Measurements from ENCODE around the gene ZMIZ1.
"Not testable (repeated sequence)": the region's sequence is repeated elsewhere in the genome, so short reads cannot be mapped to it uniquely, and the experiment has no call there.

Gene ZMIZ1

GRCh38 chr10:79026341-79026761 lies 42.4 kb upstream of the ZMIZ1 start:
- H3K27ac Mint-ChIP-seq (ENCODE audit: low read depth), result peak overlapping the region; percentile 44

GRCh38 chr10:79026806-79027146 lies 42.0 kb upstream of the ZMIZ1 start:
- Mint-ChIP-seq H3K27ac (ENCODE audit: low read depth) (peak overlapping the region; percentile 8), H3K36me3 (ENCODE audit: insufficient read depth) (peaks cover 15% of the 10 kb centered on the region), H3K4me1 (peaks cover 31% of the 10 kb centered on the region), H3K9me3 (no peaks in the 10 kb centered on the region), H3K27me3 (no peaks in the 10 kb centered on the region), H3K4me3 (peak overlapping the region; percentile 47)
- no peak for DNase-seq (ENCODE audit: low spot score in 2 of 2)
- ATAC-seq (replicated peaks; ENCODE audit: extremely low read depth, poor library complexity, severe bottlenecking), result no peak

More at GRCh38 chr10:79026341-79026761, 42.4 kb upstream of the ZMIZ1 start:
- no peaks in the 10 kb centered on the region for H3K9me3 Mint-ChIP-seq
- no peaks in the 10 kb centered on the region for H3K27me3 Mint-ChIP-seq
- peaks cover 31% of the 10 kb centered on the region for H3K4me1 Mint-ChIP-seq
- DNase-seq (ENCODE audit: low spot score in 2 of 2) (no peak), ATAC-seq (replicated peaks; ENCODE audit: extremely low read depth, poor library complexity, severe bottlenecking) (no peak)
- H3K4me3 Mint-ChIP-seq, result no peak overlapping the region
- H3K36me3 Mint-ChIP-seq (ENCODE audit: insufficient read depth), result peaks cover 15% of the 10 kb centered on the region

GRCh38 chr10:79027147-79028055 lies 41.4 kb upstream of the ZMIZ1 start:
- H3K4me3 Mint-ChIP-seq, result peak overlapping the region; percentile 47
- H3K4me1 Mint-ChIP-seq, result peaks cover 31% of the 10 kb centered on the region
- ATAC-seq (replicated peaks; ENCODE audit: extremely low read depth, poor library complexity, severe bottlenecking), result peak; percentile 64
- H3K27ac Mint-ChIP-seq (ENCODE audit: low read depth), result peak overlapping the region; percentile 8
- no peaks in the 10 kb centered on the region for H3K9me3 Mint-ChIP-seq
- DNase-seq (ENCODE audit: low spot score in 2 of 2), result peak; percentile 51 to 77
- H3K36me3 Mint-ChIP-seq (ENCODE audit: insufficient read depth), result peaks cover 15% of the 10 kb centered on the region
- peaks cover 3% of the 10 kb centered on the region for H3K27me3 Mint-ChIP-seq

- ATAC-seq (replicated peaks; ENCODE audit: extremely low read depth, poor library complexity, severe bottlenecking) (no peak), DNase-seq (ENCODE audit: low spot score in 2 of 2) (no peak)
- Mint-ChIP-seq H3K4me1 (peaks cover 31% of the 10 kb centered on the region), H3K4me3 (peak overlapping the region; percentile 47), H3K27ac (ENCODE audit: low read depth) (peak overlapping the region; percentile 8), H3K9me3 (no peaks in the 10 kb centered on the region), H3K27me3 (peaks cover 9% of the 10 kb centered on the region), H3K36me3 (ENCODE audit: insufficient read depth) (peaks cover 15% of the 10 kb centered on the region)
These were observed 40.7 kb upstream of the ZMIZ1 start for GRCh38 chr10:79028056-79028430.

GRCh38 chr10:79028451-79029010 lies 40.2 kb upstream of the ZMIZ1 start:
- Mint-ChIP-seq H3K27me3 (peaks cover 11% of the 10 kb centered on the region), H3K4me1 (peaks cover 31% of the 10 kb centered on the region), H3K4me3 (no peak overlapping the region), H3K9me3 (no peaks in the 10 kb centered on the region), H3K27ac (ENCODE audit: low read depth) (no peak overlapping the region), H3K36me3 (ENCODE audit: insufficient read depth) (peaks cover 15% of the 10 kb centered on the region)
- DNase-seq (ENCODE audit: low spot score in 2 of 2) (no peak), ATAC-seq (replicated peaks; ENCODE audit: extremely low read depth, poor library complexity, severe bottlenecking) (no peak)

- ATAC-seq (replicated peaks; ENCODE audit: extremely low read depth, poor library complexity, severe bottlenecking) (no peak), DNase-seq (ENCODE audit: low spot score in 2 of 2) (no peak)
- H3K36me3 Mint-ChIP-seq (ENCODE audit: insufficient read depth), result peaks cover 15% of the 10 kb centered on the region
- H3K4me3 Mint-ChIP-seq, result no peak overlapping the region
- peaks cover 23% of the 10 kb centered on the region for H3K27me3 Mint-ChIP-seq
- no peaks in the 10 kb centered on the region for H3K9me3 Mint-ChIP-seq
- peak overlapping the region; percentile 68 for H3K27ac Mint-ChIP-seq (ENCODE audit: low read depth)
- peaks cover 38% of the 10 kb centered on the region for H3K4me1 Mint-ChIP-seq
These were observed 39.0 kb upstream of the ZMIZ1 start for GRCh38 chr10:79029478-79030390.

- no peak for ATAC-seq (replicated peaks; ENCODE audit: extremely low read depth, poor library complexity, severe bottlenecking)
- peaks cover 32% of the 10 kb centered on the region for H3K27me3 Mint-ChIP-seq
- H3K27ac Mint-ChIP-seq (ENCODE audit: low read depth), result no peak overlapping the region
- peaks cover 39% of the 10 kb centered on the region for H3K4me1 Mint-ChIP-seq
- DNase-seq (ENCODE audit: low spot score in 2 of 2), result no peak
- no peak overlapping the region for H3K4me3 Mint-ChIP-seq
- H3K36me3 Mint-ChIP-seq (ENCODE audit: insufficient read depth), result peaks cover 11% of the 10 kb centered on the region
- H3K9me3 Mint-ChIP-seq, result no peaks in the 10 kb centered on the region
These were observed 38.1 kb upstream of the ZMIZ1 start for GRCh38 chr10:79030705-79031104.

GRCh38 chr10:79031723-79032122 lies 37.0 kb upstream of the ZMIZ1 start:
- Mint-ChIP-seq H3K4me3 (no peak overlapping the region), H3K4me1 (peaks cover 33% of the 10 kb centered on the region), H3K27ac (ENCODE audit: low read depth) (no peak overlapping the region), H3K36me3 (ENCODE audit: insufficient read depth) (peaks cover 6% of the 10 kb centered on the region), H3K27me3 (peaks cover 35% of the 10 kb centered on the region), H3K9me3 (no peaks in the 10 kb centered on the region)
- DNase-seq (ENCODE audit: low spot score in 2 of 2) (no peak), ATAC-seq (replicated peaks; ENCODE audit: extremely low read depth, poor library complexity, severe bottlenecking) (no peak)

GRCh38 chr10:79034271-79034876 lies 34.4 kb upstream of the ZMIZ1 start:
- Mint-ChIP-seq H3K27ac (ENCODE audit: low read depth) (no peak overlapping the region), H3K27me3 (peaks cover 35% of the 10 kb centered on the region), H3K4me3 (no peak overlapping the region), H3K36me3 (ENCODE audit: insufficient read depth) (no peaks in the 10 kb centered on the region), H3K9me3 (no peaks in the 10 kb centered on the region), H3K4me1 (peaks cover 15% of the 10 kb centered on the region)
- no peak for DNase-seq (ENCODE audit: low spot score in 2 of 2)
- no peak for ATAC-seq (replicated peaks; ENCODE audit: extremely low read depth, poor library complexity, severe bottlenecking)

- not testable (repeated sequence) for H3K9me3 Mint-ChIP-seq; H3K4me3 Mint-ChIP-seq; ATAC-seq (replicated peaks; ENCODE audit: extremely low read depth, poor library complexity, severe bottlenecking); H3K27ac Mint-ChIP-seq (ENCODE audit: low read depth); DNase-seq (ENCODE audit: low spot score in 2 of 2); H3K36me3 Mint-ChIP-seq (ENCODE audit: insufficient read depth)
- Mint-ChIP-seq H3K27me3 (peaks cover 35% of the 10 kb centered on the region), H3K4me1 (peaks cover 12% of the 10 kb centered on the region)
These were observed 32.4 kb upstream of the ZMIZ1 start for GRCh38 chr10:79036416-79036815.

GRCh38 chr10:79038104-79038840 lies 30.5 kb upstream of the ZMIZ1 start:
- Mint-ChIP-seq H3K9me3 (no peaks in the 10 kb centered on the region), H3K36me3 (ENCODE audit: insufficient read depth) (peaks cover 1% of the 10 kb centered on the region), H3K27me3 (peaks cover 24% of the 10 kb centered on the region), H3K27ac (ENCODE audit: low read depth) (no peak overlapping the region), H3K4me1 (peaks cover 12% of the 10 kb centered on the region), H3K4me3 (no peak overlapping the region)
- ATAC-seq (replicated peaks; ENCODE audit: extremely low read depth, poor library complexity, severe bottlenecking), result no peak
- no peak for DNase-seq (ENCODE audit: low spot score in 2 of 2)

GRCh38 chr10:79038841-79039201 lies 29.9 kb upstream of the ZMIZ1 start:
- DNase-seq (ENCODE audit: low spot score in 2 of 2) (no peak), ATAC-seq (replicated peaks; ENCODE audit: extremely low read depth, poor library complexity, severe bottlenecking) (no peak)
- peaks cover 1% of the 10 kb centered on the region for H3K36me3 Mint-ChIP-seq (ENCODE audit: insufficient read depth)
- no peaks in the 10 kb centered on the region for H3K9me3 Mint-ChIP-seq
- H3K4me3 Mint-ChIP-seq, result no peak overlapping the region
- no peak overlapping the region for H3K27ac Mint-ChIP-seq (ENCODE audit: low read depth)
- H3K27me3 Mint-ChIP-seq, result peaks cover 21% of the 10 kb centered on the region
- H3K4me1 Mint-ChIP-seq, result peaks cover 12% of the 10 kb centered on the region
